GM18873 (cell line): Measurements from ENCODE around the gene TMEM63C.

Experiments used
- ATAC-seq: cut with Tn5 transposase; IDR thresholded peaks from one replicate; pipeline ENCODE4 v1.9.1; 2021; ENCODE audit warnings: mild to moderate bottlenecking, moderate library complexity, moderate number of reproducible peaks; ENCODE audit not compliant: unreplicated experiment, low FRiP score

Gene TMEM63C

GRCh38 chr14:77306416-77306815 is 124.8 kb downstream of the TMEM63C start:
- no peak for ATAC-seq

DNA sequence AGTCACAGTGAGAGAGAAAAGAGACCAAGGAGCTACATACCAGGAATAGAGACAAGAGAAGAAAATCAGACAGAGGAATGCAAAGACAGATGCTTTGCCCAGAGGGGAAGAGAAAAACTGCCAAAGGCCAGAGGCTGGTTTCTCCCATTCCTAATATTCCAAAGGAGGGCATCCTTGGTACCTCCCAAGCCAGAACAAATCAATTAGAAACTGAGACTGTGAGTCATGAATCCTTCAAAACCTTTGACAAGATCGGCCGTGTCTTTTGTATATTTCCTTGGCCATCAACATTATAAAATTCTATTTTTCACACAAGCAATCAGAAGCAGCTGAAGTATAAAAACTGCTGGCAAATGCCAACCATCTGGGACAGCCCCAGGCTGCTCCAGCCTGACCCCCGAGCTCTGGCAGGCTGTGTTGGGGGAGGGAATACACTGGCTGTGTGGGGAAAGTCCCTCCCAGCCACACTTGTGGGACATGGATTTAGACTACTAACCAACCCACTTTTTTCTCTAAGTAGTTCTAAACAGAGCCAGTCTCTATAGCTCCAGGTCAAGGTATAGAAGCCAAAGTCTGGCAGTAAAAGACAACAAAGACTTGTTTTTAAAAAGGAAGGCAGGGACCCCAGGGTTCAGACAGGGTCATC is 125.4 kb downstream of the TMEM63C start:
- ATAC-seq: no peak
